ENCODE data around the gene NOTCH2.
"Not testable (repeated sequence)": the region's sequence is repeated elsewhere in the genome, so short reads cannot be mapped to it uniquely, and the experiment has no call there.

Gene NOTCH2

GRCh38 chr1:120093548-120094181 is 24.2 kb upstream of the NOTCH2 start:
- not testable (repeated sequence) for ATAC-seq, H3K4me1 Mint-ChIP-seq, DNase-seq, H3K27me3 Mint-ChIP-seq, H3K27ac Mint-ChIP-seq, H3K9me3 Mint-ChIP-seq, H3K4me3 Mint-ChIP-seq

- not testable (repeated sequence) for H3K27ac Mint-ChIP-seq, H3K27me3 Mint-ChIP-seq, H3K4me3 Mint-ChIP-seq, DNase-seq, H3K9me3 Mint-ChIP-seq, ATAC-seq, H3K4me1 Mint-ChIP-seq
Observed at GRCh38 chr1:120092232-120093218, 23.1 kb upstream of the NOTCH2 start.

DNA sequence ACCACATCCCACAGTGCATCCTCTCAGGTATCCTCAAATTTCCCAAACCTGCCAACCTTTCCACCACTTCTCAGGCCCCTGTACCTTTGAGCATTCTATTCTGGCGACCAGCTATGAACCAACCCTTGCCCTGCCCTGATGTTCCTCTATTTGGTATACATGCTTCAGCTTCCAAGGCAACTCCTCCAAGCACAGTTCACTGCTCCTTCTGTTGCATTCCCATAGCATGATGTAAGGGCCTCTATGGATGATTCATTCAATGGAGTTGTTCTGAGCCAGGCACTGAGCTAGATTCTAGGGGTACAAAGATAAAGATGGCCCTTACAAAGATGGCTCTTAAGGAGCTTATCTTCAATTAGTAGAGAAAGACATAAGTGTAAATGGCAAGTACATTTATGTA is 21.4 kb upstream of the NOTCH2 start:
- not testable (repeated sequence) for H3K4me3 Mint-ChIP-seq, H3K27me3 Mint-ChIP-seq, ATAC-seq

DNA sequence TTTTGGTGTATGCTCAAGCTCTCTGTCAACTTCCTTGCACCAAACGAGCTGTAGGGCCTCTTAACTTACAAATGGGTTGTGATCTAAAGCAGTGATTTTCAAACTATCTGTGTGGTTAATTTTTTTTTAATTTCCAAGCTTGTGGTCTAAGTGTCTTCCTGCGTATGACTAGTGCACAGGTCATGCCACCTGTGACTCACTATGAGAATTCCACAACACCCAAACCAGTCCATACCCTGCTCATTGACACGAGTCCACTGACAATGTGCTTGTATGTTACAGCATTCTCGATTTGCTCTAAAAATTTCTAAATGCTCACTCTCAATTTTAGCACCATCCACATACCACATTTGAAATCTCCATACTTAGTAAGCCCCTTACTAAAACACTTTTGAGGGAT is 18.5 kb upstream of the NOTCH2 start:
- not testable (repeated sequence) for H3K4me3 Mint-ChIP-seq, H3K9me3 Mint-ChIP-seq, H3K27me3 Mint-ChIP-seq
- peak; percentile 100 for ATAC-seq
- DNase-seq: peak; percentile 29 to 57
- H3K4me1 Mint-ChIP-seq: peaks cover 11% of the 10 kb centered on the region
- H3K27ac Mint-ChIP-seq: peak overlapping the region in 1 of 2 donors; percentile 54

More for the DNA sequence above, 21.4 kb upstream of the NOTCH2 start:
- H3K9me3 Mint-ChIP-seq, H3K27ac Mint-ChIP-seq, DNase-seq: not testable (repeated sequence)
- H3K4me1 Mint-ChIP-seq: peaks cover 11% of the 10 kb centered on the region

DNA sequence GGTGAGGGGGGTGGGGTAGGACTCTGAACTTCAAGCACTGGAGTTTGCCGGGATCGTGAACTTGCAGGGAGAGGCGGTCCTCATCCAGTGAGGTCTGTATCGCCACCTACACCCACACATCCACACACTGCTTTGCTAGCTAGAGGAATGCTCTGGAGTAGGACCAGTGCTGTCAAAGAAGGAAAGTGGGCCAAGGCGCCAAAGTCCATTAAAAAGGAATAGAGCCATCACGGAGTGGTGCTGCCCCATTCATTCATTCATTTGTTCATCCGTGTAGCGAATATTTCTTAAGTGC is 405 bp upstream of the NOTCH2 start:
- ATAC-seq, DNase-seq, H3K4me3 Mint-ChIP-seq, H3K27ac Mint-ChIP-seq, H3K27me3 Mint-ChIP-seq, H3K9me3 Mint-ChIP-seq, H3K4me1 Mint-ChIP-seq: not testable (repeated sequence)

GRCh38 chr1:120068683-120069066 is 787 bp downstream of the NOTCH2 start:
- H3K27ac Mint-ChIP-seq, H3K9me3 Mint-ChIP-seq, ATAC-seq, H3K4me1 Mint-ChIP-seq, H3K27me3 Mint-ChIP-seq: not testable (repeated sequence)
- peak overlapping the region; percentile 18 to 35 for H3K4me3 Mint-ChIP-seq
- DNase-seq: peak in 1 of 2 donors; percentile 59

GRCh38 chr1:120048208-120048607 is 21.3 kb downstream of the NOTCH2 start:
- not testable (repeated sequence) for H3K9me3 Mint-ChIP-seq, DNase-seq, H3K4me3 Mint-ChIP-seq, H3K27ac Mint-ChIP-seq, H3K4me1 Mint-ChIP-seq, H3K27me3 Mint-ChIP-seq, ATAC-seq

GRCh38 chr1:120041771-120042170 is 27.7 kb downstream of the NOTCH2 start:
- not testable (repeated sequence) for H3K27me3 Mint-ChIP-seq, H3K4me3 Mint-ChIP-seq, ATAC-seq, H3K27ac Mint-ChIP-seq, DNase-seq, H3K4me1 Mint-ChIP-seq, H3K9me3 Mint-ChIP-seq

DNA sequence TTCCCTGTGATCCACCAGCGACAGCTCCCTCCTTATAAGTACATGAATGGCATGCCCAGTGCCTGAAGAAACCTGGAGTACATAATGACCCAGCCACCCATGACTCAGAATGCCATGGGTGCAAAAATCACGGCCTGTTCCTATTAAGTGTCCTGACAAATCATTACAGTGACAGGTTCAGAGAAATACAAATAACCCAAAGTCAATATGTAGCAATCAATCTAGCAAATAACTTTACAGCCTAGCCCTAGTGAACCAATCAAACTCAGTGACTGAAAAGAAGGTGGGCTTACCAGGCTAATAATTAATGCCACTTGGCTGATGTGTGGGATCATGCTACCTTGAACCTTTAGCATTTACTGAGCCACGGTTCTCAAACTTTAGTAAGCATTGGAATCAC is 37.2 kb downstream of the NOTCH2 start:
- not testable (repeated sequence) for H3K4me1 Mint-ChIP-seq, ATAC-seq, H3K27me3 Mint-ChIP-seq, H3K27ac Mint-ChIP-seq, H3K4me3 Mint-ChIP-seq, H3K9me3 Mint-ChIP-seq, DNase-seq

GRCh38 chr1:120023791-120024190 is 45.7 kb downstream of the NOTCH2 start:
- DNase-seq, H3K4me3 Mint-ChIP-seq, ATAC-seq, H3K27ac Mint-ChIP-seq, H3K9me3 Mint-ChIP-seq, H3K4me1 Mint-ChIP-seq, H3K27me3 Mint-ChIP-seq: not testable (repeated sequence)

GRCh38 chr1:120014978-120015377 is 54.5 kb downstream of the NOTCH2 start:
- not testable (repeated sequence) for ATAC-seq, H3K9me3 Mint-ChIP-seq, H3K27me3 Mint-ChIP-seq, H3K4me1 Mint-ChIP-seq, H3K27ac Mint-ChIP-seq, H3K4me3 Mint-ChIP-seq, DNase-seq

DNA sequence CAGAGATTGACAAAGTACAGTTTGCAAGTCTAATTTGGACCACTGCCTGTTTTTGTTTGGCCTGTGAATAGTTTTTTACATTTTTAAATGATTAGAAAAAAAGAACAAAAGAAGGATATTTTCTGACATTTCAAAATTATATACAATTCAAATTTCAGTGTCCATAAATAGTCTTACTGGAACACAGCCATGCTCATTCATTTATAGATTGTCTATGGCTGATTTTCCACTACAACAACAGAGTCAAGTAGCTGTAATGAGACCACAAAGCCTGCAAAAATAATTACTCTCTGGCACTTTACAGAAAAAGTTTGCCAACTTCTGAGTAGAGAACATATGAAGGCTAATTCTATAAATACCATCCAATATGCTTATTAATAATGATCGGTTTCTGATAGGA is 61.1 kb downstream of the NOTCH2 start:
- H3K9me3 Mint-ChIP-seq, ATAC-seq, DNase-seq: not testable (repeated sequence)

GRCh38 chr1:120007850-120008249 is 61.6 kb downstream of the NOTCH2 start:
- H3K27me3 Mint-ChIP-seq, DNase-seq, ATAC-seq, H3K4me3 Mint-ChIP-seq, H3K9me3 Mint-ChIP-seq, H3K4me1 Mint-ChIP-seq, H3K27ac Mint-ChIP-seq: not testable (repeated sequence)

More for the DNA sequence above, 61.1 kb downstream of the NOTCH2 start:
- not testable (repeated sequence) for H3K4me1 Mint-ChIP-seq, H3K27ac Mint-ChIP-seq, H3K4me3 Mint-ChIP-seq, H3K27me3 Mint-ChIP-seq

- not testable (repeated sequence) for H3K27me3 Mint-ChIP-seq, H3K4me3 Mint-ChIP-seq, H3K9me3 Mint-ChIP-seq, H3K27ac Mint-ChIP-seq, ATAC-seq, H3K4me1 Mint-ChIP-seq, DNase-seq
Observed at GRCh38 chr1:120001035-120001434, 68.4 kb downstream of the NOTCH2 start.

GRCh38 chr1:119996731-119997312 is 72.6 kb downstream of the NOTCH2 start:
- H3K27ac Mint-ChIP-seq, H3K4me3 Mint-ChIP-seq, H3K9me3 Mint-ChIP-seq, ATAC-seq, DNase-seq, H3K27me3 Mint-ChIP-seq, H3K4me1 Mint-ChIP-seq: not testable (repeated sequence)

- H3K27ac Mint-ChIP-seq, DNase-seq, H3K9me3 Mint-ChIP-seq, H3K4me1 Mint-ChIP-seq, ATAC-seq, H3K27me3 Mint-ChIP-seq, H3K4me3 Mint-ChIP-seq: not testable (repeated sequence)
Observed at GRCh38 chr1:119995975-119996374, 73.5 kb downstream of the NOTCH2 start.

All from stimulated activated naive CD8-positive, alpha-beta T cell treated with anti-CD3 and anti-CD28 coated beads, Interleukin-15, amount 100 ng/mL, for 72 hours (primary cell).